Adrenal gland (tissue), 12 donors: ENCODE data around the gene MYO10. TPM values are rescaled to one million over a fixed set of nuclear protein-coding genes. Genes with fewer than 3 reads are reported as not detected.
A peak's percentile ranks its signal among the peaks of the same experiment; 100 is the strongest.

Source experiments
- DNase-seq, 7 donors: peaks; one replicate each; pipeline ENCODE4 v3.0.0-alpha.2; 2019 to 2020
- H3K27ac ChIP-seq, 5 donors: fragments of 200-600 bp; sonication (generic) in 4 of 5; 1 replicate in 3 of 5; 2 replicates in 2 of 5; pipeline versions ENCODE4 v1.5.1 to v1.8.0; 2016 to 2020; ENCODE audit warnings: mild to moderate bottlenecking in 1 of 5
- H3K27me3 ChIP-seq: fragments of 200-600 bp; 2 replicates; pipeline ENCODE4 v1.8.0; 2021
- H3K36me3 ChIP-seq, 2 donors: fragments of 200-600 bp; replicated peaks in 1 of 2; 1 replicate in 1 of 2; 2 replicates in 1 of 2; pipeline versions ENCODE4 v1.5.1 to v1.8.0; 2018 to 2022
- H3K4me1 ChIP-seq, 2 donors: fragments of 200-600 bp; replicated peaks in 1 of 2; 1 replicate in 1 of 2; 2 replicates in 1 of 2; pipeline versions ENCODE4 v1.5.1 to v1.8.0; 2018 to 2021
- H3K4me3 ChIP-seq, 4 donors: fragments of 200-600 bp; sonication (generic) in 3 of 4; one replicate each; pipeline ENCODE4 v1.5.1; 2016 to 2018
- H3K9me3 ChIP-seq, 3 donors: fragments of 200-600 bp; sonication (generic) in 1 of 3; replicated peaks in 1 of 3; 1 replicate in 2 of 3; 2 replicates in 1 of 3; pipeline versions ENCODE4 v1.5.1 to v1.8.0; 2016 to 2021
- CTCF ChIP-seq, 6 experiments: fragments of 450-650 bp in 4 of 6; fragments of 200-600 bp in 2 of 6; sonication (generic) in 1 of 6; IDR thresholded peaks; 1 replicate in 5 of 6; 2 replicates in 1 of 6; pipeline versions ENCODE4 v1.5.1 to v1.8.0; 2016 to 2021; ENCODE audit warnings: antibody characterized with exemption in 6 of 6, mild to moderate bottlenecking in 2 of 6, moderate library complexity in 1 of 6
- POLR2A ChIP-seq, 2 donors: fragments of 450-650 bp; IDR thresholded peaks; one replicate each; pipeline ENCODE4 v1.6.1; 2017; ENCODE audit warnings: antibody characterized with exemption in 2 of 2, mild to moderate bottlenecking in 2 of 2, moderate library complexity in 1 of 2
- WGBS, 4 donors: extraction: QIAGEN DNeasy Blood & Tissue Kit in 2 of 4; methylation state at CpG; one replicate each; pipeline versions ENCODE4 v1.1.5 to v1.1.7; 2013 to 2017; 5-methylcytosine and 5-hydroxymethylcytosine counted together
- intact Hi-C, 2 donors: fragments of 100-400 bp; cut with DNase I; formaldehyde crosslinking; loops; one replicate each; pipeline versions ENCODE4 v1.14.1 to v1.15.0; 2022 to 2023
- polyA plus RNA-seq, 3 donors: library from polyadenylated mRNA; stranded (reverse); fragments of 200-250 nt in 2 of 3; fragments of 350-450 nt in 1 of 3; fragmentation: Illumina TruSeq in 1 of 3; extraction: RNeasy Lipid Tissue Mini Kit (QIAGEN cat#74804) in 1 of 3; gene quantifications; one replicate each; pipeline ENCODE4 v1.2.3, GENCODE V29; 2013 to 2014
- total RNA-seq, 9 donors: library from RNA; depleted of rRNA in 4 of 9; stranded (reverse); fragments of >200 nt in 4 of 9; fragments of 120-200 nt in 1 of 9; fragmentation: NEBNext Ultra II Directional in 1 of 9; extraction: Animal tissue kit (Norgen Biotek cat#: 25700) in 1 of 9; gene quantifications; one replicate each; pipeline versions ENCODE4 v1.1.0 to v1.2.4, GENCODE V29; 2013 to 2023
- donor health status: healthy with polysubstance abuse.
- donor health status: Bipolar disorder and iron deficiency.
- donor health status: DM: yes; HTN: yes; CAD: no.
- donor health status: DM: no; HTN: no; CAD: no.
- donor health status: DM: no; HTN: no; CAD: no.
- donor health status: DM: yes; HTN: yes; CAD: no.

The MYO10 gene
- total and polyA plus RNA-seq, 12 donors = 2.2 to 38.9 (median 10.5) TPM

GRCh38 chr5:16735101-16736060 lies 200.7 kb downstream of the MYO10 start:
- no peaks in the 10 kb centered on the region for H3K9me3 ChIP-seq
- TF ChIP-seq CTCF (IDR thresholded peaks at IDR 0.05) = no peak
- no peaks in the 10 kb centered on the region for H3K36me3 ChIP-seq
- H3K27me3 ChIP-seq = no peaks in the 10 kb centered on the region
- no peak for DNase-seq
- H3K4me3 ChIP-seq = no peak overlapping the region
- H3K27ac ChIP-seq = no peak overlapping the region
- intact Hi-C loops = no loop called here
- no peaks in the 10 kb centered on the region for H3K4me1 ChIP-seq
- WGBS, 4 donors = 80 to 85% (median 80%) methylated on average over 15 of the region's 15 CpGs

DNA sequence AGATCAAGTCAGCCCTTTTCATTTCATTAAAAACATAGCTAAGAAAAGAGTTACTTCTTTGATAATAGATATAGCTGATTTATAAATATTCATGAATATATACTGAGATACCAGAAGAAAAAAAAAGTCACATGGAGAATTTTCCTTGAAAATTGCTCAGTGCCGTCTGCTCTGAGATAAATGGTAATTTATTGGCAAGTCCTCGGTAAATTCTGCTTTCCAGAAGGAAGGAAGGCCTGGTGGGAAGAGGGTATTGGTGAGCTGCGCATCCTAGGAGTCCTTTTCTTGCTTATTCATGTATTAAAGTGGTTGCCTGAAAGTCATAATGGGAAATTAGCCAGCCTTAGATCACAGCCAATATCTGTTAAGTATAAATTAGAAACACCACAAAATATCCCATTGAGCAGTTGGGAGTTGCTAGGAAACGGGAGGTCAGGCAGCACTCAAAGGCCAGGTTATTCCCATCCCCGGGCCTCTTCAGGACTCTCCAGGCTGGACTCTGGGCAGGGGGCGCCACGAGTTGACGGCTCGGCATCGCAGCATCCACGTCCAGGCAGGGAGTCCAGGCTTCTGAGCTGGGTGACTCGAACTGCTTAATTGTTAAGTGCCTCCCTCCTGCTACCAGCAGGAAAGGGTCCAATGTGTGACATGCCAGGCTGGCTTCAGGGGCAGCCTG lies 202.6 kb downstream of the MYO10 start:
- 54 to 81% (median 73%) methylated on average over 5 to 12 of the region's 12 CpGs for WGBS, 4 donors
- no peaks in the 10 kb centered on the region for H3K4me1 ChIP-seq
- no peak overlapping the region for H3K27ac ChIP-seq
- no peak overlapping the region for H3K4me3 ChIP-seq
- no peak for TF ChIP-seq POLR2A (IDR thresholded peaks at IDR 0.05)
- intact Hi-C loops = no loop called here
- DNase-seq = no peak
- no peaks in the 10 kb centered on the region for H3K36me3 ChIP-seq
- no peaks in the 10 kb centered on the region for H3K27me3 ChIP-seq
- H3K9me3 ChIP-seq = no peaks in the 10 kb centered on the region

DNA sequence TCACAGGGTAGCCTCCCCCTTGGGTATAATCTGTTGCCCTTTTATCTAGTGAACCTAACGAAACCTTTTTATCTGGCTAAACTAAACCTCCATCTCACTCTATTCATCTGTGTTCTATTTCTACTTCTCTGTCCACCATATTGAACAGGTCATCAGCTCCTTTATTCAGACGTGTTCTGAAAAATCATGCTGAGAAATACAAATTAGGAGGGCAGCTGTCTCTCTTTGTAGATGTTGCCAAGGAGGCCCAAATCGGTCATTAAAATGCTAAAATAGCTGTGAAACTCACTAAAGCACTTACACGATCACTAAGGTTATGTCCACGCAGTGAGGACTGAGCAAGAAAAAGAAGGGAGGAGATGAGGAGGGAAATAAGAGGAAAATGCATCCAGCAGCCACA lies 203.7 kb downstream of the MYO10 start:
- WGBS, 4 donors = 81 to 89% (median 84%) methylated on average over 5 of the region's 5 CpGs

DNA sequence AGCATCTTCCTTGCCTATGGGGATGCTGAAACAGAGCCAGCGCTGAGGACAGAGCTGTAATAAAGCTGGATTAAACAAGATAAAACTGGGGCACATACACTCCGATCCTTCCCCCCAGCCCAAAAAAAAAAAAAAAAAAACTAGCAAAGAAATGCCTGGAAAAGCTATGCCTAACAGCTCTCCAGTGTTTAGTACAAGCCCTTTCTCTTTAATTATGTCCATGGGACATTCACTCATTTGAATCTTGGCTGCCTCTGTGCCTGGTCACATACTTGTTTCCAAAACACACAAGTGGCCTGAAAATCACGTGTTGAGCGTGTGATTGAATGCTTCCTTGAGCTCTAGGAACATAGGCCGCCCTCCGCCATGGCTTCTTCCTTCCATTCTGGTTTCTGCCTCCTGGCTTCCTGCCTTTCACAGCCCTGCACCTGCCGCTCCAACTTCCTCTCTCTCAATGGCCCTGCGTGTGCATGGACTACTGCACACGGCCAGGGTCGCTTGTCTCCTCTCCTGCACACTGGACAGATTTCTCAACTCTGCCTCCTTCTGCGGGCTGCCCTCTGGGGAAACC lies 208.2 kb downstream of the MYO10 start:
- Histone ChIP-seq H3K36me3 (no peaks in the 10 kb centered on the region), H3K27ac (no peak overlapping the region), H3K4me3 (no peak overlapping the region), H3K9me3 (no peaks in the 10 kb centered on the region), H3K27me3 (no peaks in the 10 kb centered on the region), H3K4me1 (no peaks in the 10 kb centered on the region)
- DNase-seq = peak in 6 of 7 donors; percentile 15 to 54 (median 22)
- 51 to 59% (median 54%) methylated on average over 11 of the region's 11 CpGs for WGBS, 4 donors
- intact Hi-C loops = no loop called here
- TF ChIP-seq POLR2A (IDR thresholded peaks at IDR 0.05) (no peak), CTCF (IDR thresholded peaks at IDR 0.05) (no peak)

More for the DNA sequence above, 203.7 kb downstream of the MYO10 start:
- no peak overlapping the region for H3K27ac ChIP-seq
- no peak for DNase-seq
- H3K27me3 ChIP-seq = no peaks in the 10 kb centered on the region
- H3K4me1 ChIP-seq = no peaks in the 10 kb centered on the region
- H3K9me3 ChIP-seq = no peaks in the 10 kb centered on the region
- intact Hi-C loops = no loop called here
- no peak for TF ChIP-seq CTCF (IDR thresholded peaks at IDR 0.05)
- no peak for TF ChIP-seq POLR2A (IDR thresholded peaks at IDR 0.05)
- H3K36me3 ChIP-seq = no peaks in the 10 kb centered on the region
- H3K4me3 ChIP-seq = no peak overlapping the region
